GM12891 (cell line): ENCODE results near the gene TYW1B.
"Not testable (repeated sequence)": the region's sequence is repeated elsewhere in the genome, so short reads cannot be mapped to it uniquely, and the experiment has no call there.

Source experiments
- DNase-seq: peaks from one replicate; pipeline ENCODE4 v3.0.0; 2011; ENCODE audit warnings: low spot score; ENCODE audit not compliant: insufficient read length
- FAIRE-seq: peaks from 2 replicates; lab custom pipeline; 2011; peaks lifted over from hg19 to GRCh38; lab: Jason Lieb, UNC
- PAX5 ChIP-seq: IDR thresholded peaks from 2 replicates; pipeline ENCODE4 v1.6.1; 2011; ENCODE audit warnings: low read length, moderate library complexity, mild to moderate bottlenecking; ENCODE audit not compliant: insufficient read depth, severe bottlenecking
- POLR2A ChIP-seq: IDR thresholded peaks from 2 replicates; pipeline ENCODE4 v1.6.1; 2011; ENCODE audit warnings: low read depth, low read length, control low read depth
- POLR2AphosphoS5 ChIP-seq: IDR thresholded peaks from 2 replicates; pipeline ENCODE4 v1.6.1; 2011; ENCODE audit warnings: low read depth, low read length, control low read depth
- POU2F2 ChIP-seq: IDR thresholded peaks from 2 replicates; pipeline ENCODE4 v1.6.1; 2011; ENCODE audit warnings: low read depth, mild to moderate bottlenecking, control low read depth, low read length, moderate library complexity
- SPI1 ChIP-seq: IDR thresholded peaks from 2 replicates; pipeline ENCODE4 v1.6.1; 2011; ENCODE audit warnings: low read depth, low read length, control low read depth
- TAF1 ChIP-seq: IDR thresholded peaks from 2 replicates; pipeline ENCODE4 v1.6.1; 2011; ENCODE audit warnings: low read depth, low read length, control low read depth

The TYW1B gene

DNA sequence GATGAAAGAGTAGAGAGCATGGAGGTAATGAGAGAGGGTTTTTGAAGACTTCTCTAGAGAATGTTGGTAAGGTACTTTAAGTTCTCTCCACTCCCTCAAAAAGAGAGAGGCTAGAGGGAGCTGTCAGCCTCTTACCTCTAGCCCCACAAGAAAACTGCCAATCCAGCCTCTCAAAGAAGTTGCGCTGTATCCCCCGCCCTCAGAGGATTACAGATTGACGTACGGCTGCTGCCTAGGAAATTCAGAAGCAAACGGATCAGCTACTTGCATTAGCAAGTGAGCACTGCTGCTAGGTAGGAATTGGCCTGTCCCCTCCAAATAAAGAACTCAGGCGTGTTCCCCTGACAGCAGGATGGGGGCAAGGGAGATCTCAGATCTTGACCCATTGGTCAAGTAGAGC is 34.2 kb downstream of the TYW1B start:
- DNase-seq, result no peak

DNA sequence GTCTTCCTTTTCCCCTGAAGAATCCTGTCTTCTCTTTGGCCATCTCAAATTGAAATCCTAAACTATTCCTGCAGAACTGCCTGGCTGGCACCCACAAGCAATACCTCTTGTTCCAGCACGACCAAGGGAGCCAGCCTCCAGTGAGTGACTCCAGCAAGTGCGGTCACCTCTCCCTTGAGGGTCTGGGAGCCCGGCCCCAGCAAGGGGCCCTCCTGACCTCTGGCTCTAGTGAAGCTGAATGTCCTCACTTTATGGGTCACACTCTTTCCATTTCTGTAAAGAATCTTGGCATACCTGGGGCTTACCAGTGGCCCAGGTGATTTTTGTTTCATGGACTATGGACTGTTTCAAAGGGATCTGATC is 37.3 kb downstream of the TYW1B start:
- not testable (repeated sequence) for FAIRE-seq, DNase-seq

More for the DNA sequence above, 34.2 kb downstream of the TYW1B start:
- no peak for FAIRE-seq
- no peak for TF ChIP-seq POLR2AphosphoS5
- no peak for TF ChIP-seq SPI1
- no peak for TF ChIP-seq TAF1
- TF ChIP-seq POLR2A, result no peak
- TF ChIP-seq POU2F2, result no peak
- TF ChIP-seq PAX5, result no peak

DNA sequence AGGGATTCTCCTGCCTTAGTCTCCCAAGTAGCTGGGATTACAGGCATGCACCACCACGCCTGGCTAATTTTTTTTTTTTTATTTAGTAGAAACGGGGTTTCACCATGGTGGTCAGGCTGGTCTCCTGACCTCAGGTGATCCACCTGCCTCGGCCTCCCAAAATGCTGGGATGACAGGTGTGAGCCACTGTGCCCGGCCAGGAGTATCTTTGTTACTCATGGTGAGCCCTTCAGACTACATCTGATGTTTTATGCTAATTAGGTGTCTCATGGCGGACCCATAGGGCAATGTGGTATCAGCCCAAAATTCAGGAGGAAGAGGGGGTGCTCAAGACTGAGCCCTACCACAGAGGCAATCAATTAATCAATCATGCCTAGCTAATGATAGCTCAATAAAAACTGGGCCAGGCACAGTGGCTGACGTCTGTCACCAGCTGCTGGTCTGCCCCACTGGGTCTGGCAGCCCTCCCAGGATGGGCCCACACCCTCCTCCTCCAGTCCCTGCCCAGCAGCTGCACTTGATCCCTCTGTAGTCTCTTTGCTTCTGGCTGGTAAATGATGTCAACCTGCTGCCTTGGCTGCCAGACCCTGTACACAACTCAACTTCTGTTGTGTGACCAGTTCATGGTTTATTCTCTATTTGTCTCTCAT is 37.8 kb downstream of the TYW1B start:
- not testable (repeated sequence) for DNase-seq, FAIRE-seq

DNA sequence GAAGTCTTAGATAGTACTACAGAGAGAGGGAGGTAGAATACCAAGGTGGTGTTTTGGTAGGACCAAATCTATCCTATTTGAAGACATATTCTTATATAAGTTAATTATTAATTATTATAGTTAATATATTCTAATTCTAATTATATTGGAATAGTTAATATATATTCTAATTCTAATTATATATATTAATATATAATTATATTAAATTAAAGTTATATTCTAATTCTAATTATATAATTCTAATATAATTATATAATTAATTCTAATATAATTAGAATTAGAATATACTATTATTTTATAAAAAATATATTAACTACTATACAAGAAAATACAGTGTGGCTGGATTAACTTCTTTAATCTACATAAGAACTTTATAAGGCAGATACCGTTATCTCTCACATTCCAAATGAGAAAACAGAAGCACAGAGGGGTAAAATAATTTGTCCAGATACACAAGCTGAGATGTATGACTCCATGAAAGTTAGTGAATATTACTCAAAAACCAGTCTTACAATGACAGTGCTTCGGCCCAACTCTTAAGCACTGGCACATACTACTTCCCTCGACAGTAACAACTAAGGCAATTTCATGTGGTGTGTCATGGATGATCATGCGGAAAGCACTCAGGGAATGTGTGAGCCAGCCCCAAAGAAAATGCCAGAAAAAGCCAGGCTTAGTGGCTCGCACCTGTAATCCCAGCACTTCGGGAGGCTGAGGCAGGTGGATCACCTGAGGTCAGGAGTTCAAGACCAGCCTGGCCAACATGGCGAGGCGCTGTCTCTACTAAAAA is 42.6 kb downstream of the TYW1B start:
- no peak for TF ChIP-seq TAF1
- TF ChIP-seq POLR2A, result no peak
- TF ChIP-seq POU2F2, result no peak
- TF ChIP-seq SPI1, result no peak
- no peak for TF ChIP-seq POLR2AphosphoS5
- no peak for TF ChIP-seq PAX5
- no peak for FAIRE-seq
- no peak for DNase-seq

DNA sequence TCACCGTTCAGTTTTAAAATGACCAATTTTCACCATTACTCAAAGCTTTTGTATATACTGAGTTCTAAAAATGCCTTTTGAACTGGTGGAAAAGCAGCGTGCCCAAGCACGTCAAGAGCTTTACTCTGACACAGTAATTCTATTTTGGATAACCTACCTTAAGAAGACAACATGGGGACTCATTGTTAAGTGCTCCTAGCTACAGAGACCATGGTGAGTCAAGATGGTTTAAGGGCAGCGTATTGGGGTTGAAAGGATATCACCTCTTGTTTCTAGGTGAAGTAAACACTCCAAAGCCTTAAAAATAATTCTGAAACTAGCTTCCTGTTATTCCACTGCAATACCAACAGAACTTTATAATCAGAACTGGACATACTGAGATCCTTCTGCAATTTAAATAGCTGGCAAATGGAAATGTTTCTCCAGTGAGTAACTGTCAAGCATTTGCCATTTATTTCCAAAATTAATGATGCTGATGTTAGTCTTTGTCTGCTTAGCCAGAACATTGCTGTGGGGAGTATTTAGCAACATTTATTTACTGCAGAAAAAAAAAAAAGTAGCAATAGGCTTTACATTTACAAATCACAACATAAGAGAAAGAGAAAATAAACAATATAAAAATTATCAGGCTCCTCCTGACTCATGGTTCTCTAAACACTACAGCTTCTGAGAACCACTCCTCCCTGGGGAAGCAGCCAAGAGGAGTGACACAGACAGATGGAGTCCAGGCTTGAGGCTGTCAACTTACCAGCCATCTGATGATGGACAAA is 44.2 kb downstream of the TYW1B start:
- peak; percentile 43 for FAIRE-seq
- not testable (repeated sequence) for DNase-seq

DNA sequence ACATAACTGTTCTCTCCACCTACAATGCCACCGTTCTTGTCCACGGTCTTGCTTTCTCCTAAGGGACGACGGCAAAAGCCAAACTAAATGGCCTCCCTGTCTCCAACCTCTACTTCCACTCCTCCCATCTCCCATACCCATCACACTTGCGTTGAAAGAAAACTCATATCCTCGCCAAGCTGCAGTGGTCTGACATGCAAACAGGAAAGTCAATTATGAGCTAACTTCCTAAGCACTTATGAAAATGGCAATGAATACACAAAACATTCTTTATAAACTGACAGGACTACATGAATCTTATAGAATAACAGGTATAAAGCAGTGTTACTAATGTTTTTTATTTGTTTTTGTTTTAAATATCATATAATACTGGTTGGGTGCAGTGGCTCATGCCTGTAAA is 46.4 kb downstream of the TYW1B start:
- FAIRE-seq, result no peak
- TF ChIP-seq PAX5 (no peak), SPI1 (no peak), POU2F2 (no peak), POLR2AphosphoS5 (no peak), POLR2A (no peak), TAF1 (no peak)
- no peak for DNase-seq

DNA sequence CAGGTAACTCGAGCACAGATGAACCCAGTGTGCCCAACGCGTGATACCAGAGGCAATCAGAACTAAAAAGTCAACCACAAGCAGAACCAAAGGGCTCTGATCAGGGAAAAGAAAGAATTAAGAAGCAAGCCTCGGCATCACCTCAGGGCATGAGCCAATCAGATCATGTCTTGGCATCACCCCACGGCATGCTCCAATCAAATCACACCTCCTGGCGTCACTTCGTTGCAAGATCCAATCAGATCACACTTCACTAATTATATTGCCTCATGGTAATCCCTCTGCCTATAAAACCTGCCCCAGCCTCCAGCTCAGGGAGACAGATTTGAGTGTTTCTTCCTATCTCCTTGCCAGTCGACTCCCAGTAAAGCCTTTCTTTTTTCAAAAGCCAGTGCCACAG is 46.8 kb downstream of the TYW1B start:
- FAIRE-seq (no peak), DNase-seq (no peak)
- TF ChIP-seq POLR2AphosphoS5 (no peak), SPI1 (no peak), TAF1 (no peak), POU2F2 (no peak), POLR2A (no peak), PAX5 (no peak)

DNA sequence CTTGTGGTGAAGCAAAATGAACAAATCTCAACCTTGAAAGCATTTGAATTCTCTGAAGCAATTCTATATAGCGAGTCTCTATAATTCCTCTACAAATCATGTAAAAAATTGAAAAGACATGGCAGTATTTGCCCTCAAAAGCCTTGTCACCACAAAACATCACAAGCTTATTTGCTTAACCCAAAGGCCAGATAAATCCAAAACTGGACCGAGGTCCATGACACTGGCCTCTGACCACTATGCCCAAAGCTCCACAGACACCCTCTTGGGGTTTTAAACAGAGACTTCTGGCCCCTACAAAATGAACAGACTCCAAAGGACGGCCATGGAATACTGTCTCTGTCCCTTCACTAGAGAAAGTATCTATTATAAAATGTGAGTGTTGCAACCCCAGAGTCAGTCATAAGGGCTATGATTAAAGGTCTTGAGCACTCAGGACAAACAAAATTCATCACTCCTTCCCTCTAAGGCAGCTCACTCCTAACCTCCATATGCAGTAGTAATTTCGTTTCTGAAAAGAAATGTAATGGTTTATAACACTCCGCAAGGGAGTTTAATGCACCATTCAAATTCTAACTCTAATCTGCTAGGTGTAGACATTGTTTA is 47.6 kb downstream of the TYW1B start:
- not testable (repeated sequence) for FAIRE-seq, DNase-seq

DNA sequence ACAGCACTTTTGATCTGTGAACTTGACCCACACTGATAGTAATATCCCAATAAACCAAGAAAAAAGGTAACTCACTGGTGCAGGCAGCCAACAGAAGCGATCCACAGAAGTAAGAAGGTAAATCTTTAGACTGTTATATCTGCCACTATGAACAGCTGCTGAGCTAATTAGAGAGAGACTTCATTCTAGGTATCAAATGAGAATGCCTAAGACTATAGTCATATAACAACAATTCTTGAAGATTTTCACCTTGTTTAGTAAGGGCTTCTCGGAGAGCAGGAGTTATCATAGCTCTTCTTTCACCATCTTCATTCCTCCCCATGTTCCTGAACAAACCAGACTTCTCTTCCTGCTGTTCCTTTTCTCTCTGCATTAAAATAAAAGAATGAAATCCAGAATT is 50.8 kb downstream of the TYW1B start:
- not testable (repeated sequence) for DNase-seq, FAIRE-seq

DNA sequence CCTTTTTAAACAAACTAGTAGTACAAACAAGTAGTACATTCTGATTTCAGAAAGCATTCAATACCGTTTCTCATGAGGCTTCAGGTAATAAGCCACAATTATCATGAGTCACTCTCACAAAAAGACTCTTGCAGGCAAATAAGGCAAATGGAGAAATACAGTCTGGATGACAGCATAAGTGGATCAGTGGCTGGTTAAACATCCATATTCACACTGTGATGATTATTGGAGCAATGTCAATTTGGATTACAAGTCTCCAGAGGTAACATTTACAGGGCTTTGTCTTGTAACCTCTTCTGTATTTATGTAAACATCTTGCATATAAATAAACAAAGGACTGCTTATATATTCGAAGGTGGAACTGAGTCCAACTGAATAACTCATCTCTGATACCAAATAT is 55.4 kb downstream of the TYW1B start:
- not testable (repeated sequence) for FAIRE-seq, DNase-seq

DNA sequence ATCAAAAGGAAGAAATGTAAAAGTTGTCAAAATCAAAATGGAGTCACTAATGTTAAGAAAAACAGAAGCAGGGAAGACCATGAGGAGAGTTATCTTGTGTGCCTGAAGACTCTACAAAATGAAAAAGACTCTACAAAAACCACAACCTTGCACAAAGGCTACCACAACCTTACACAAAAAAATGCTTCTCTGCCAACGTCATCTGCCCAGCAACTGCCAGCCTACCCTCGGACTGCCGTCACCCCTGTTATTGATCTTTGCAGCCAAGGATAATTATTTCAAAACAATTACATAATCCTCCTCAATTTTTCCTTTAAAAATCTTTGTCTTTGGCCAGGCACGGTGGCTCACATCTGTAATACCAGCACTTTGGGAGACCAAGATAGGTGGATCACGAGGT is 61.0 kb downstream of the TYW1B start:
- not testable (repeated sequence) for DNase-seq, FAIRE-seq
